Measurements from ENCODE around the gene PRKAA1. TPM values are rescaled to one million over a fixed set of nuclear protein-coding genes. Genes with fewer than 3 reads are reported as not detected.

Gene PRKAA1
- total and polyA plus RNA-seq, 2 of the 13 experiments (the other 11 are each of a cell fraction or from before 2014, with no cell fraction given), result 36.6 to 58.0 TPM

DNA sequence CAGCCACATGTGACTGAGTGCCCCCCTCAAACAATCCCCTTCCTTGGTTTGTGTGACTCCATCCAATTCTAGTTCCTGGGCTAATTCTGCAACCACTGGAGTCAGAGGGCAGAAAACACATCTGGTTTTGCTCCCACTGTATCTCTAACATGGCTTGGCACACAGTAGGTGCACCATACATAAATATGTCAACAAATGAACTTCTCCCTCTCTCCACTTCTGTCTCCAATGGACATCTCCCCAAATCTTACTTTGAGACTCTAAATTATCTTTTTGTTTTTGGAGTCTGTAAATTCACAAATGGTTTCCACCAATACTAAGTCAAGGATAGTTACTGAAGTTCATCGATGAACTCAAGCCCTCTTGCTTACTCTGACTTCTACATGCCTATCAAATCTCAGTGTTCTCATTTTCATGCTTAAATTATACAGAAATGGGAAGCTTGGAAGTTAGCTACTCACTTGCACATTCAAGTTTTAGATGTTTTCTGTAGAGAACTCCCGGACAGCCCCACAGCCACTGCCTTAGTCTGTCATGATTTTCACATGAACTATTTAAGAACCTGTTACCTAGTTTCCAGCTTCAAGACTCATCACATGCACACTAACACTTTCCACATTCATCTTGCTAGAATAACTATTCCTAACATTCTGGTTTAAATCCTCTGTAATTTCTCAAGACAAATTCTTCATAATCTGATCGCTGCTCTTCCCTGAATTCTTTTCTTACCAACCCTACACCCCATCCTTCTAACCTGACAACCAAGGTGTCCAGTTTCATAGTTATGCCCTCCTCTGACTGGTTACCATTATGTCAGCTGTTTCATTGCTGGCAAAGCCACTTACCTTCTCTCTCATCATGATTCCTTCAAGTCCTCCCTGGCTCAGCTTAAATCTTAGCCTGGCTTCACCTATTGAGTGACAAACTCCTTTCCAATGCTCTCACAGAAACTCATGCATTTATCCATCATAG is 30.8 kb upstream of the PRKAA1 start (continued):
- TF ChIP-seq ZNF605 (CRISPR knock-in tag; IDR thresholded peaks at IDR 0.05) (no peak), CENPT (CRISPR knock-in tag; IDR thresholded peaks at IDR 0.05; ENCODE audit: low read depth) (no peak)

DNA sequence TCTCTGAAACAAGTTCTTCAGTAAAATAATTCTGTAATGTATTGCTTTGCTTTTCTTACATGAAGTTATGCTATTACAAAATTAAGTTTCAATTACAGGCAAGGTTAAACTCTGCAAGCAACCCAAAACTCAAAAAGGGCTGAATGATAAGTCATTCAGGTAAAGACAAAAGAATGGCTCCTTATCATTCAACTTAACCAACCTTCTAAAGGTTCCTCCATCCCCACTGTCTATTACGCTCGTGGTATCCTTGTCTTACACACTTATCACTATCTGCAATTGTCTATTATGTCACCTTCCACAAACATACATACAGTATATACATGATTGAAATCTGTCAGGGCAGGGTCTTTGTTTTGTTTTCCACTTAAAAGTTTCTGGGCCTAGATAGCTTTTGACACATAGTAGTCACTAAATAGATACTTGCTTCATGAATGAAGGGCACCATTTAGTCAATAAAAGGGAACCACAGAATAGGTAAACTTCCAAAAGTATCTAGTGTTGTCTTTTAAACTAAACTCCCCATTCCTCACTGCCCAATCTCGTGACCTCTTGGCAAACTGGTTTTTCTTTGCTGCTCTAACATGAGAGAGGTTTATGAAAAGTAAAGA is 30.0 kb upstream of the PRKAA1 start:
- no peak overlapping the region for H3K27ac ChIP-seq (ENCODE audit: extremely low read length, insufficient read depth, low read length)
- TF ChIP-seq GABPB1 (CRISPR knock-in tag; IDR thresholded peaks at IDR 0.05), result no peak
- TF ChIP-seq HOXA9 (CRISPR knock-in tag; IDR thresholded peaks at IDR 0.05; ENCODE audit: borderline replicate concordance), result no peak
- TF ChIP-seq, protein P1, sequence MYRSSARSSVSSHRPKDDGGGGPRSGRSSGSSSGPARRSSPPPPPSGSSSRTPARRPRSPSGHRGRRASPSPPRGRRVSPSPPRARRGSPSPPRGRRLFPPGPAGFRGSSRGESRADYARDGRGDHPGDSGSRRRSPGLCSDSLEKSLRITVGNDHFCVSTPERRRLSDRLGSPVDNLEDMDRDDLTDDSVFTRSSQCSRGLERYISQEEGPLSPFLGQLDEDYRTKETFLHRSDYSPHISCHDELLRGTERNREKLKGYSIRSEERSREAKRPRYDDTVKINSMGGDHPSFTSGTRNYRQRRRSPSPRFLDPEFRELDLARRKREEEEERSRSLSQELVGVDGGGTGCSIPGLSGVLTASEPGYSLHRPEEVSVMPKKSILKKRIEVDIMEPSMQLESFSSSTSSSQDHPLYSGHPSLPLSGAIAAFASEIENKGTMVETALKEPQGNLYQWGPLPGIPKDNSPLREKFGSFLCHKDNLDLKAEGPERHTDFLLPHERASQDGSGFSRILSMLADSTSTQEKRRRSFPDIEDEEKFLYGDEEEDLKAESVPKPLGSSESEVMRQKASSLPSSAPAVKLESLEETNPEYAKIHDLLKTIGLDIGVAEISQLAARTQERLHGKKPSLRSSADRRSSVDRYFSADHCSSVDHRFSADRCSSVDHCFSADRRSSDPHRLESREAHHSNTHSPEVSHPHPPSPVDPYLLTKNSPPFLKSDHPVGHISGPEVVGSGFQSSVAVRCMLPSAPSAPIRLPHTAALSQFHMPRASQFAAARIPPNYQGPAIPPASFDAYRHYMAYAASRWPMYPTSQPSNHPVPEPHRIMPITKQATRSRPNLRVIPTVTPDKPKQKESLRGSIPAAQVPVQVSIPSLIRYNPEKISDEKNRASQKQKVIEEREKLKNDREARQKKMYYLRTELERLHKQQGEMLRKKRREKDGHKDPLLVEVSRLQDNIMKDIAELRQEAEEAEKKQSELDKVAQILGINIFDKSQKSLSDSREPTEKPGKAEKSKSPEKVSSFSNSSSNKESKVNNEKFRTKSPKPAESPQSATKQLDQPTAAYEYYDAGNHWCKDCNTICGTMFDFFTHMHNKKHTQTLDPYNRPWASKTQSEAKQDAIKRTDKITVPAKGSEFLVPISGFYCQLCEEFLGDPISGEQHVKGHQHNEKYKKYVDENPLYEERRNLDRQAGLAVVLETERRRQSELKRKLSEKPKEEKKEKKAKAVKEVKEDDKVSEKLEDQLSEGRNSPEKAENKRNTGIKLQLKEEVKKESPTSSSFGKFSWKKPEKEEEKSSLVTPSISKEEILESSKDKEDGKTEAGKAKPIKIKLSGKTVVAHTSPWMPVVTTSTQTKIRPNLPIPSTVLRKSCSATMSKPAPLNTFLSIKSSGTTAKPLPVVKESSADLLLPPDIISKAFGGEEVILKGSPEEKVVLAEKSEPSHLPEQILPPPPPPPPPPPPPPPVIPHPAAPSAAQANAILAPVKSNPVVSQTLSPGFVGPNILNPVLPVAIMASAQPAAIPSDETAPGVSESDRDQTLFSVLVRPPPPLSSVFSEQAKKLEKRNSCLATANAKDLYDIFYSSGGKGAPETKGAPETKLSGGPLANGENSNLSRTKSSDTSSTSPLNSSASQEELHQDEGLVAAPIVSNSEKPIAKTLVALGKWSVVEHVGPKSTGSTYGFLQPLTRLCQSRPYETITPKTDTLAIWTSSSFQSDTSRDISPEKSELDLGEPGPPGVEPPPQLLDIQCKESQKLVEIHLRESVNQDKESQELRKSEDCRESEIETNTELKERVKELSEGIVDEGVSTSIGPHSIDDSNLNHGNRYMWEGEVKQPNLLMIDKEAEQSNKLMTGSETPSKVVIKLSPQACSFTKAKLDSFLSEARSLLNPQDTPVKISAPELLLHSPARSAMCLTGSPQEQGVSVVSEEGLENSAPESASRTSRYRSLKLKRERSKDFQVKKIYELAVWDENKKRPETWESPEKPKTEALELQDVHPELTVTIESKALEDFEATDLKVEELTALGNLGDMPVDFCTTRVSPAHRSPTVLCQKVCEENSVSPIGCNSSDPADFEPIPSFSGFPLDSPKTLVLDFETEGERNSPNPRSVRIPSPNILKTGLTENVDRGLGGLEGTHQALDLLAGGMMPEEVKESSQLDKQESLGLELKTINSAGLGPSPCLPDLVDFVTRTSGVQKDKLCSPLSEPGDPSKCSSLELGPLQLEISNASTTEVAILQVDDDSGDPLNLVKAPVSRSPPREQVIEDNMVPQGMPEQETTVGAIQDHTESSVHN (CRISPR knock-in tag; IDR thresholded peaks at IDR 0.05), result no peak
- no peak for TF ChIP-seq ONECUT2 (CRISPR knock-in tag; IDR thresholded peaks at IDR 0.05)
- TF ChIP-seq ZFYVE20 (CRISPR knock-in tag; IDR thresholded peaks at IDR 0.05; ENCODE audit: borderline replicate concordance, low read depth), result no peak
- TF ChIP-seq, protein P2, sequence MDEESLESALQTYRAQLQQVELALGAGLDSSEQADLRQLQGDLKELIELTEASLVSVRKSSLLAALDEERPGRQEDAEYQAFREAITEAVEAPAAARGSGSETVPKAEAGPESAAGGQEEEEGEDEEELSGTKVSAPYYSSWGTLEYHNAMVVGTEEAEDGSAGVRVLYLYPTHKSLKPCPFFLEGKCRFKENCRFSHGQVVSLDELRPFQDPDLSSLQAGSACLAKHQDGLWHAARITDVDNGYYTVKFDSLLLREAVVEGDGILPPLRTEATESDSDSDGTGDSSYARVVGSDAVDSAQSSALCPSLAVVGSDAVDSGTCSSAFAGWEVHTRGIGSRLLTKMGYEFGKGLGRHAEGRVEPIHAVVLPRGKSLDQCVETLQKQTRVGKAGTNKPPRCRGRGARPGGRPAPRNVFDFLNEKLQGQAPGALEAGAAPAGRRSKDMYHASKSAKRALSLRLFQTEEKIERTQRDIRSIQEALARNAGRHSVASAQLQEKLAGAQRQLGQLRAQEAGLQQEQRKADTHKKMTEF (CRISPR knock-in tag; IDR thresholded peaks at IDR 0.05), result no peak
- TF ChIP-seq ZNF878 (CRISPR knock-in tag; IDR thresholded peaks at IDR 0.05), result no peak
- TF ChIP-seq, protein P3, sequence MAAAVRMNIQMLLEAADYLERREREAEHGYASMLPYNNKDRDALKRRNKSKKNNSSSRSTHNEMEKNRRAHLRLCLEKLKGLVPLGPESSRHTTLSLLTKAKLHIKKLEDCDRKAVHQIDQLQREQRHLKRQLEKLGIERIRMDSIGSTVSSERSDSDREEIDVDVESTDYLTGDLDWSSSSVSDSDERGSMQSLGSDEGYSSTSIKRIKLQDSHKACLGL (CRISPR knock-in tag; IDR thresholded peaks at IDR 0.05), result no peak
- TF ChIP-seq GTF2F1 (IDR thresholded peaks at IDR 0.05; ENCODE audit: low read length), result no peak

More for the DNA sequence above, 30.0 kb upstream of the PRKAA1 start:
- H3K4me1 ChIP-seq (ENCODE audit: insufficient read depth, low read length), result peaks cover 34% of the 10 kb centered on the region
- no peak overlapping the region for H2AFZ ChIP-seq (ENCODE audit: low read length)
- in situ Hi-C loops (cut with HindIII; ENCODE audit: extremely low pct_ligation_motif_present, low pct_unique_long_range_greater_than_20kb), result no loop called here
- FAIRE-seq (no peak), DNase-seq (ENCODE audit: low spot score) (no peak), ATAC-seq (no peak)
- H3K9ac ChIP-seq (ENCODE audit: insufficient read depth, low read depth, low read length), result no peak overlapping the region
- peaks cover 55% of the 10 kb centered on the region for H4K20me1 ChIP-seq (ENCODE audit: insufficient read depth, low read length)
- intact Hi-C loops (cut with micrococcal nuclease; ENCODE audit: unreplicated experiment), result no loop called here
- no peaks in the 10 kb centered on the region for H3K27me3 ChIP-seq (ENCODE audit: control insufficient read depth in 1 of 2, insufficient read depth in 2 of 2, low read length in 2 of 2)
- POLR2A ChIA-PET, result no interaction called here
- no TSS peak for BruUV-seq (replicated peaks)
- no peak overlapping the region for H3K4me2 ChIP-seq (ENCODE audit: low read depth, low read length)
- H3K79me2 ChIP-seq (ENCODE audit: insufficient read depth, low read length), result peaks cover 9% of the 10 kb centered on the region
- H3K36me3 ChIP-seq (replicated peaks in 1 of 2; ENCODE audit: control insufficient read depth in 1 of 2, insufficient read depth in 2 of 2, low read length in 2 of 2), result peaks cover 16 to 62% of the 10 kb centered on the region in 2 experiments
- no peak overlapping the region for H3K4me3 ChIP-seq (replicated peaks in 1 of 3; ENCODE audit: insufficient read depth in 1 of 3, low read depth in 2 of 3, low read length in 3 of 3)
- 93% methylated on average over 3 of the region's 3 CpGs for WGBS (ENCODE audit: low lambda C conversion rate)
- H3K9me3 ChIP-seq (ENCODE audit: low read length), result no peaks in the 10 kb centered on the region
- CTCF ChIA-PET (ENCODE audit: low intra/inter-chr PET ratio, low total read pairs), result no interaction called here

Measured in HepG2 (cell line).